Body of pancreas (tissue), 4 donors: ENCODE data around the gene ZNF888.

ENCODE experiments used
- POLR2A ChIP-seq, 3 donors: fragments of 450-650 bp; IDR thresholded peaks; one replicate each; pipeline ENCODE4 v1.6.1; 2016; ENCODE audit warnings: antibody characterized with exemption in 3 of 3, mild to moderate bottlenecking in 2 of 3
- TF ChIP-seq, protein P1 (sequence below), 7 experiments: fragments of 450-650 bp in 4 of 7; fragments of 200-600 bp in 3 of 7; sonication (generic) in 3 of 7; IDR thresholded peaks; one replicate each; pipeline ENCODE4 v1.5.1; 2016 to 2019; ENCODE audit warnings: antibody characterized with exemption in 7 of 7

DNA sequence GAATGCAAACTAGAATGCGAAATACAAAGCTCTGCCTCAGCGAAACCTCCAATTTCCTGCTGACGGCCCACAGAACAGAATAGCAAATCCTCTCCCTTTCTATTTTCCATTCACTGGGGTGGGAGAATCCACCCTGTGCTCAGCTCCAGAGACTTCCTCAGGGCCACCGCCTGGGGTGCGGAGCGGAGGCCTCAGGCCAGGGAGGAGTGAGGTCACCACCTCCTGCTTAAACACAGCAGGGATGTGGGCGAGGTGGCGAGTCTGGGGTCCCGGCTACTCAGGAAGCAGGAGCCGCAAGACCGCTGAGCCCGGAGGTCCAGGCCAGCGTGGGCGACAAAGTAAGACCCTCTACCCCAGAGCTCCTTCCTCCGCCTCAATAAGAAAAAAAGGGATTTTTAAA is 25.1 kb downstream of the ZNF888 start:
- TF ChIP-seq, protein P1, sequence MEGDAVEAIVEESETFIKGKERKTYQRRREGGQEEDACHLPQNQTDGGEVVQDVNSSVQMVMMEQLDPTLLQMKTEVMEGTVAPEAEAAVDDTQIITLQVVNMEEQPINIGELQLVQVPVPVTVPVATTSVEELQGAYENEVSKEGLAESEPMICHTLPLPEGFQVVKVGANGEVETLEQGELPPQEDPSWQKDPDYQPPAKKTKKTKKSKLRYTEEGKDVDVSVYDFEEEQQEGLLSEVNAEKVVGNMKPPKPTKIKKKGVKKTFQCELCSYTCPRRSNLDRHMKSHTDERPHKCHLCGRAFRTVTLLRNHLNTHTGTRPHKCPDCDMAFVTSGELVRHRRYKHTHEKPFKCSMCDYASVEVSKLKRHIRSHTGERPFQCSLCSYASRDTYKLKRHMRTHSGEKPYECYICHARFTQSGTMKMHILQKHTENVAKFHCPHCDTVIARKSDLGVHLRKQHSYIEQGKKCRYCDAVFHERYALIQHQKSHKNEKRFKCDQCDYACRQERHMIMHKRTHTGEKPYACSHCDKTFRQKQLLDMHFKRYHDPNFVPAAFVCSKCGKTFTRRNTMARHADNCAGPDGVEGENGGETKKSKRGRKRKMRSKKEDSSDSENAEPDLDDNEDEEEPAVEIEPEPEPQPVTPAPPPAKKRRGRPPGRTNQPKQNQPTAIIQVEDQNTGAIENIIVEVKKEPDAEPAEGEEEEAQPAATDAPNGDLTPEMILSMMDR (IDR thresholded peaks at IDR 0.05) = no peak
- no peak for TF ChIP-seq POLR2A (IDR thresholded peaks at IDR 0.05)
